ENCODE measurements around the gene AMER2. TPM values are rescaled to one million over a fixed set of nuclear protein-coding genes. Genes with fewer than 3 reads are reported as not detected.
A peak's percentile ranks its signal among the peaks of the same experiment; 100 is the strongest.

AMER2 gene
- total and polyA plus RNA-seq, 7 donors, result 0.09 to 2.4 (median 1.1) TPM; not detected in 2

DNA sequence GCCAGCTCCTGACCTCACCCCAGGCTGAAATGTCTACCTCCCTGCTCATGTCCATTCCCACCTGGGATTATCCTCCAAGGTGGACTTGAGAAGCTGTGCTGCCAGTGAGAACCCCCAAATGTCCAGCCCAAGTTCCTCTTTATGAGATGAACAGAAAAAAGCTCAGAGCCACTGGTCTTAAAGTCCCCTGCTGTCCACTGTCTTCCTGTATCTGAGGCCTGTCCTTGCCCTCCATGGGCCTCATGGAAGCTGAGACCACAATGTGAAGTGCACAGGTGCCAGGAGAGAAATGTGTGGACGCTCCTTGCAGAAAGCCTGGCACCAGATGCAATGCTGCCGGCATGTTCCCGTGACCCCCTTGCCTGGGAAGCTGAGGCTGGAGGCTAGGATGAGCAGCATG is 3.3 kb upstream of the AMER2 start:
- H3K9me3 ChIP-seq, result no peaks in the 10 kb centered on the region
- TF ChIP-seq EP300 (IDR thresholded peaks at IDR 0.05) (no peak), POLR2AphosphoS5 (IDR thresholded peaks at IDR 0.05) (no peak), POLR2A (IDR thresholded peaks at IDR 0.05) (no peak)
- TF ChIP-seq, protein P1, sequence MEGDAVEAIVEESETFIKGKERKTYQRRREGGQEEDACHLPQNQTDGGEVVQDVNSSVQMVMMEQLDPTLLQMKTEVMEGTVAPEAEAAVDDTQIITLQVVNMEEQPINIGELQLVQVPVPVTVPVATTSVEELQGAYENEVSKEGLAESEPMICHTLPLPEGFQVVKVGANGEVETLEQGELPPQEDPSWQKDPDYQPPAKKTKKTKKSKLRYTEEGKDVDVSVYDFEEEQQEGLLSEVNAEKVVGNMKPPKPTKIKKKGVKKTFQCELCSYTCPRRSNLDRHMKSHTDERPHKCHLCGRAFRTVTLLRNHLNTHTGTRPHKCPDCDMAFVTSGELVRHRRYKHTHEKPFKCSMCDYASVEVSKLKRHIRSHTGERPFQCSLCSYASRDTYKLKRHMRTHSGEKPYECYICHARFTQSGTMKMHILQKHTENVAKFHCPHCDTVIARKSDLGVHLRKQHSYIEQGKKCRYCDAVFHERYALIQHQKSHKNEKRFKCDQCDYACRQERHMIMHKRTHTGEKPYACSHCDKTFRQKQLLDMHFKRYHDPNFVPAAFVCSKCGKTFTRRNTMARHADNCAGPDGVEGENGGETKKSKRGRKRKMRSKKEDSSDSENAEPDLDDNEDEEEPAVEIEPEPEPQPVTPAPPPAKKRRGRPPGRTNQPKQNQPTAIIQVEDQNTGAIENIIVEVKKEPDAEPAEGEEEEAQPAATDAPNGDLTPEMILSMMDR (IDR thresholded peaks at IDR 0.05), result no peak
- no peak for DNase-seq
- no peak overlapping the region for H3K4me3 ChIP-seq
- H3K27ac ChIP-seq, result no peak overlapping the region
- peaks cover 0 to 18% (median 17%) of the 10 kb centered on the region in 4 donors for H3K4me1 ChIP-seq
- intact Hi-C loops (cut with DNase I), result no loop called here
- no peaks in the 10 kb centered on the region for H3K36me3 ChIP-seq
- H3K27me3 ChIP-seq, result peaks cover 23 to 59% (median 35%) of the 10 kb centered on the region in 3 donors
- 90 to 91% methylated on average over 3 of the region's 3 CpGs for WGBS, 2 donors

DNA sequence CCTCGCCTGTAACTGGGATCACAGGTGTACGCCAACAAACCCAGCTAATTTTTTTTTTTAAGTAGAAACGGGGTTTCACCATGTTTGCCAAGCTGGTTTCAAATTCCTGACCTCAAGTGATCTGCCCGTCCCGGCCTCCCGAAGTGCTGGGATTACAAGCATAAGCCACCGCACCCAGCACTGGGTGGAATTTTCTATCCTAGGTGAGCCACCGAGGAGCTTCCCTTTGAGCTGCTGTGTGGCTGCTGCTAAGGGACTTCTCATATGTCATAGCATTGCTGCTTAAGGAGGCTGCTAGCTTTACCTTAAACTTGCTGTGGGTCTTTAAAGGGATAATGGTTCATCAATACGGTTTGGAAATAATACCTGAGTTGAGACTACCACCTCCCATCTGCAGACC is 2.9 kb upstream of the AMER2 start:
- Histone ChIP-seq H3K9me3 (no peaks in the 10 kb centered on the region), H3K27ac (no peak overlapping the region), H3K4me3 (no peak overlapping the region), H3K27me3 (peaks cover 24 to 63% (median 39%) of the 10 kb centered on the region in 3 donors), H3K36me3 (no peaks in the 10 kb centered on the region), H3K4me1 (peaks cover 0 to 18% (median 17%) of the 10 kb centered on the region in 4 donors)
- WGBS, 2 donors, result 55 to 78% methylated on average over 9 of the region's 9 CpGs
- intact Hi-C loops (cut with DNase I), result no loop called here
- TF ChIP-seq, protein P1 (IDR thresholded peaks at IDR 0.05), result no peak
- no peak for TF ChIP-seq EP300 (IDR thresholded peaks at IDR 0.05)
- no peak for TF ChIP-seq POLR2A (IDR thresholded peaks at IDR 0.05)
- TF ChIP-seq POLR2AphosphoS5 (IDR thresholded peaks at IDR 0.05), result no peak
- no peak for DNase-seq

DNA sequence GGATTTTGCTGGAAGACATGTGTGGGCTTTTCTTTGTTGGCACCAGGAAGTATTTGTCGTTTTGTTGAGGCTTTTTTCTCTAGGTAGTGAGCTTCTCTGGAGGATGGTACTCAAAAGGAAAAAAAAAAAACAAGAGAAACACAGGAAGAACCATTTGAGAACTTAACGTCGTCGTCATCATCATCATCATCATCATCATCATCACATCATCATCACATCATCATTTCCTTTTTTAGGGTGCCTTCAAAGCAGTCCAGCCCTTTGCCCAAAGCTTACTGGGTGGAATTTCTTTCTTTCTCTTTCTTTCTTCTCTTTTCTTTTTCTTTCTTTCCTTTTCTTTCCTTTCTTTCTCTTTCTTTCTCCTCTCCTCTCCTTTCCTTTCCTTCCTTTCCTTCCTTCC is 2.2 kb upstream of the AMER2 start:
- no peak for TF ChIP-seq EP300 (IDR thresholded peaks at IDR 0.05)
- TF ChIP-seq, protein P1 (IDR thresholded peaks at IDR 0.05), result no peak
- TF ChIP-seq POLR2A (IDR thresholded peaks at IDR 0.05), result no peak
- TF ChIP-seq POLR2AphosphoS5 (IDR thresholded peaks at IDR 0.05), result no peak
- no peak for DNase-seq
- H3K9me3 ChIP-seq, result no peaks in the 10 kb centered on the region
- intact Hi-C loops (cut with DNase I), result no loop called here
- H3K27me3 ChIP-seq, result peaks cover 24 to 66% (median 39%) of the 10 kb centered on the region in 3 donors
- H3K4me3 ChIP-seq, result no peak overlapping the region
- WGBS, 2 donors, result 68 to 75% methylated on average over 4 of the region's 4 CpGs
- no peak overlapping the region for H3K27ac ChIP-seq
- H3K4me1 ChIP-seq, result peaks cover 0 to 18% (median 17%) of the 10 kb centered on the region in 4 donors
- no peaks in the 10 kb centered on the region for H3K36me3 ChIP-seq

DNA sequence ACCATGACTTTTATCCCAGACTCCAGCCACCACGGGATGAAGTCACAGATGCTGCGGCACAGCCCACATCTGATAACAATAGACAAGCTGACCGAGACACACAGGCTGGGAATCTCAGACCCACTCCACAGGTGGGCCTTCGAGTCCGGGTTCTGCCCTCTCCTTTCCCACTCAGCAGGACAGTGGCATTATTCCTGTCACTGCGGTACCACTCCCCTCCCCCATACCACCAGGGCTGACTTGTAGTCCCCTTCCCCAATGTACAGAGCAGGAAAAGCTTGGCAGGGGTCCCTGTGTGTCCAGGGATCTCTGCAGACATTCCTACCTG is 179 bp upstream of the AMER2 start:
- H3K4me1 ChIP-seq, result peaks cover 0 to 18% (median 17%) of the 10 kb centered on the region in 4 donors
- H3K36me3 ChIP-seq, result no peaks in the 10 kb centered on the region
- H3K4me3 ChIP-seq, result no peak overlapping the region
- no peak for DNase-seq
- intact Hi-C loops (cut with DNase I), result no loop called here
- TF ChIP-seq POLR2AphosphoS5 (IDR thresholded peaks at IDR 0.05) (no peak), POLR2A (IDR thresholded peaks at IDR 0.05) (no peak), EP300 (IDR thresholded peaks at IDR 0.05) (no peak)
- TF ChIP-seq, protein P1 (IDR thresholded peaks at IDR 0.05), result no peak
- 35 to 49% methylated on average over 6 of the region's 6 CpGs for WGBS, 2 donors
- peaks cover 24 to 66% (median 39%) of the 10 kb centered on the region in 3 donors for H3K27me3 ChIP-seq
- no peaks in the 10 kb centered on the region for H3K9me3 ChIP-seq
- H3K27ac ChIP-seq, result no peak overlapping the region

DNA sequence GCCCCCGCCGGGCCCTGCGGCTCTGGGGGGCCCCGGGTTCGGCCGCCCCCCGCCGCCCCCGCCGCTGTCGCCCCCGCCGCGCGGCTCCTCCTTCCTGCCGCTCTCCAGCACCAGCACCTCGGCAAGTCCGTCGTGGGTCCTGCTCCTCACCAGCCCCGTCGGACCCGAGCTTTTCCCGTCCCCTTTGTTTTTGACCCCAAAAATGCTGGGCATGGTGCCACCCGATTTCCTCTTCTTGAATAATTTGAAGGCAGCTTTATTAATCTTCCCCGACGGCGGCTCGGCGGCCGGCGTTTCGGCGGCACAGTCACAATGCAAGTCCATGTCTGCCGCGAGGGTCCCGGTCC is 945 bp downstream of the AMER2 start:
- intact Hi-C loops (cut with DNase I), result no loop called here
- peak overlapping the region; percentile 14 to 48 (median 40) for H3K4me3 ChIP-seq
- 3 to 11% methylated on average over 36 of the region's 36 CpGs for WGBS, 2 donors
- no peaks in the 10 kb centered on the region for H3K9me3 ChIP-seq
- no peaks in the 10 kb centered on the region for H3K36me3 ChIP-seq
- peaks cover 0 to 18% (median 17%) of the 10 kb centered on the region in 4 donors for H3K4me1 ChIP-seq
- TF ChIP-seq EP300 (IDR thresholded peaks at IDR 0.05) (no peak), POLR2AphosphoS5 (IDR thresholded peaks at IDR 0.05) (no peak), POLR2A (IDR thresholded peaks at IDR 0.05) (no peak)
- TF ChIP-seq, protein P1 (IDR thresholded peaks at IDR 0.05), result no peak
- peak overlapping the region in 1 of 4 donors; percentile 56 for H3K27ac ChIP-seq
- peaks cover 24 to 59% (median 38%) of the 10 kb centered on the region in 3 donors for H3K27me3 ChIP-seq
- DNase-seq, result no peak

Measured in sigmoid colon (tissue), 7 donors.